Measurements from ENCODE around the gene PRKACA. TPM values are rescaled to one million over a fixed set of nuclear protein-coding genes. Genes with fewer than 3 reads are reported as not detected.

The PRKACA gene
- total RNA-seq, 1 experiment from 2014 or later: 56.7 TPM

DNA sequence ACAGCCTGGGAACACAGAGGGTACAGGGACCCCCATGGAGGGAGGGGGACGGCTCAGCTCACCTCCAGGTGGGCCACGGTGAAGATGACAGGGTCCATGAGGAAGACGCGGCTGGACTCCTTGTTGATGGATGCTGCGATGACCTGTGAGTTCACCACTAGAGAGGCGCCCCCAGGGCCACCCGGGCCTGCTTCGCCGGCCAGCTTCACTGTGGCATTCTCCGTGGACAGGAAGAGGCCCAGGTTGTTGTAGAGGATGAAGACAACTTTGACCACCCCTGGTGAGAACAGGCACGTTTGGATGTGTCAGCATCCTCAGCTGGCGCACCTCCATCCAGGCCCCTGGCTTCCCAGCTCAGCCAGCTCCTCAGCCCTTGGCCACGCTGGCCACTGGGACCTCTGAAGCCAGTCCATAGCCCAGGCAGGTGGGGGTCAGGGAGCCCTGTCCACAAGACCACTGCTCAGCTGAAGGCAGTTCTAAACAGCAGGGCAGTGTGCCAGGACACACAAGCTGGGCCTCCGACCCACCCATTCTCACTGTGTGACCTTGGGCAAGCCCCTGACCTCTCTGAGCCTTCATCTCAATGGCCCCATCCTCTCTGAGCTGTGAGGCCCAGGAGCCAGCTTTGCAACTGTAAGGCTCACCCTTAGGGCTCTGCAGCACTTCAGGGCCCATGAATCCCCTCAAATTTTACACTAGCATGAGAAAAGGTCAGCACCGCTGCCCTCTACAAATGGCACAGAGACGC, 40.9 kb upstream of the PRKACA start:
- POLR2A ChIA-PET (ENCODE audit: low non-redundant PET): no interaction called here
- no peak for DNase-seq (ENCODE audit: low spot score)
- intact Hi-C loops (cut with micrococcal nuclease; ENCODE audit: unreplicated experiment): no loop called here

DNA sequence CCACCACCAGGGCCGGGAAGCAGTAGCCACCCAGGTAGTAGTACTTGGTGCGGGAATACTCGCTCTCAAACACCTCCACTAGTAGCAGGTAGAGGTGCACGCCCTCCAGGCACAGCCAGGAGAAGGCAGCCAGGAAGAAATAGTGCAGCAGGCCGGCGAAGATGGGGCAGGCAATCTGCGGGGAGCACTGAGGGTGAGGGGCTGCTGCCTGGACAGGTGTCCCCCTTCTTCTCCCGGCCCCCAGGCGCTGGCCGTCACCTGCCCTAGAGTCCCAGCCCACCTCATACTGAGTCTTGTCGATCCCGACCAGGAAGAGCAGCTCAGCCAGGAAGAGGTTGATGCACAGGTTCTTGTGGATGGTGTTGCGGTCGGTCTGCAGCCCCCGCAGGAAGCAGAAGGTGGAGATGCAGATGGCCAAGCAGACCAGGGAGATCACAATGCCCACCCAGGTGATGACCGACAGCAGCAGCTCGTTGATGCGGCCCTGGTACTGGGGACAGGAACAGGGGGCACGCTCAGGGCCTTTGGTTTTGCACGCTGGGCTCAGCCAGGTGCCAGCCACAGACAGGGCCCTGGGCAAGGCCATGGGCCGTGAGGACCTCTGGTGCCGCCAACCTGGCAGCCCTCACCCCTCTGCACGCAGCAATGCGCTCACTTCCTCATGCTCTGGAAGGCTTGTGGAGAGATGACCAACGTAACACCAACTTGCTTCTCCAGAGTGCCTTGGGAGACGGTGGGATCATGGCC, 39.6 kb upstream of the PRKACA start:
- no peaks in the 10 kb centered on the region for H3K9me3 ChIP-seq (ENCODE audit: low read depth, low read length, poor library complexity, severe bottlenecking)
- H3K4me3 ChIP-seq (ENCODE audit: low read depth, low read length, poor library complexity, severe bottlenecking): no peak overlapping the region
- H3K27ac ChIP-seq (ENCODE audit: low read depth, low read length, poor library complexity, severe bottlenecking): no peak overlapping the region
- TF ChIP-seq CTCF (conservative IDR thresholded peaks at IDR 0.05; ENCODE audit: low read depth, low read length) (no peak), EZH2 (IDR thresholded peaks at IDR 0.05; ENCODE audit: borderline replicate concordance, low read depth, low read length, poor library complexity, severe bottlenecking) (no peak)
- no peaks in the 10 kb centered on the region for H3K27me3 ChIP-seq (replicated peaks; ENCODE audit: insufficient read depth, low read depth, low read length, poor library complexity)
- H3K4me1 ChIP-seq (ENCODE audit: insufficient read depth, low read length, poor library complexity, severe bottlenecking): peaks cover 4% of the 10 kb centered on the region
- peaks cover 57% of the 10 kb centered on the region for H3K36me3 ChIP-seq (ENCODE audit: insufficient read depth, low read length, poor library complexity, severe bottlenecking)
- no peak for DNase-seq (ENCODE audit: low spot score)
- ChIA-PET CTCF (interaction anchor here (0.6 kb wide), 1 partner anchor 9 kb away, joined by 3 read pairs; no protein-coding TSS in a partner anchor), POLR2A (ENCODE audit: low non-redundant PET) (no interaction called here)
- intact Hi-C loops (cut with micrococcal nuclease; ENCODE audit: unreplicated experiment): no loop called here
- BruUV-seq (replicated peaks): no TSS peak

More for the DNA sequence above, 40.9 kb upstream of the PRKACA start:
- Histone ChIP-seq H3K4me3 (ENCODE audit: low read depth, low read length, poor library complexity, severe bottlenecking) (no peak overlapping the region), H3K9me3 (ENCODE audit: low read depth, low read length, poor library complexity, severe bottlenecking) (no peaks in the 10 kb centered on the region), H3K4me1 (ENCODE audit: insufficient read depth, low read length, poor library complexity, severe bottlenecking) (peaks cover 8% of the 10 kb centered on the region), H3K27me3 (replicated peaks; ENCODE audit: insufficient read depth, low read depth, low read length, poor library complexity) (no peaks in the 10 kb centered on the region), H3K27ac (ENCODE audit: low read depth, low read length, poor library complexity, severe bottlenecking) (no peak overlapping the region), H3K36me3 (ENCODE audit: insufficient read depth, low read length, poor library complexity, severe bottlenecking) (peaks cover 55% of the 10 kb centered on the region)
- BruUV-seq (replicated peaks): no TSS peak
- CTCF ChIA-PET: interaction anchor here (0.6 kb wide), 1 partner anchor 10 kb away, joined by 3 read pairs; no protein-coding TSS in a partner anchor
- TF ChIP-seq CTCF (conservative IDR thresholded peaks at IDR 0.05; ENCODE audit: low read depth, low read length) (no peak), EZH2 (IDR thresholded peaks at IDR 0.05; ENCODE audit: borderline replicate concordance, low read depth, low read length, poor library complexity, severe bottlenecking) (no peak)

DNA sequence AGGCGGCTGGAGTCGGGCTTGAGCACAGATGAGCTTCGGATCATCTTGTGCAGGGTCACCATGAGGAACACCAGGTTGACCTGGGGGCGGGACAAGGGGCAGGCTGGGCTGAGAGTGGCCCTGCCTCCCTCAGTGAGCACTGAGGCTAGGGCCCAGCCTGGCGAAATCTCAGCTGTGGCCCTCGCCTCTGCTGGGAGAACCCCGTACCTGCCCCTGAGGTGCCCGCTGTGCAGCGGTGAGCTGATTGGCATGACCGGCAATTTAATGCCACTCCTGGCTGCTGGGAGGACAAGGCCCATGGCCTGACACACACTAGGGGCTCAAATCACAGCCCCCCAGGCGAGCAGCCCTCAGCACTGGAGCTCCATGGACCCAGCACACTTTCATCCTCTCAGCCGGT, 38.6 kb upstream of the PRKACA start:
- DNase-seq (ENCODE audit: low spot score): no peak
- H3K9me3 ChIP-seq (ENCODE audit: low read depth, low read length, poor library complexity, severe bottlenecking): no peaks in the 10 kb centered on the region
- no TSS peak for BruUV-seq (replicated peaks)
- no peaks in the 10 kb centered on the region for H3K4me1 ChIP-seq (ENCODE audit: insufficient read depth, low read length, poor library complexity, severe bottlenecking)
- POLR2A ChIA-PET (ENCODE audit: low non-redundant PET): no interaction called here
- CTCF ChIA-PET: no interaction called here
- no peaks in the 10 kb centered on the region for H3K27me3 ChIP-seq (replicated peaks; ENCODE audit: insufficient read depth, low read depth, low read length, poor library complexity)
- no peak overlapping the region for H3K27ac ChIP-seq (ENCODE audit: low read depth, low read length, poor library complexity, severe bottlenecking)
- TF ChIP-seq EZH2 (IDR thresholded peaks at IDR 0.05; ENCODE audit: borderline replicate concordance, low read depth, low read length, poor library complexity, severe bottlenecking): no peak
- TF ChIP-seq CTCF (conservative IDR thresholded peaks at IDR 0.05; ENCODE audit: low read depth, low read length): no peak
- intact Hi-C loops (cut with micrococcal nuclease; ENCODE audit: unreplicated experiment): no loop called here
- no peak overlapping the region for H3K4me3 ChIP-seq (ENCODE audit: low read depth, low read length, poor library complexity, severe bottlenecking)
- H3K36me3 ChIP-seq (ENCODE audit: insufficient read depth, low read length, poor library complexity, severe bottlenecking): peaks cover 55% of the 10 kb centered on the region

Data from A673 (cell line).